ENCODE data around the gene GNAL.

- TF ChIP-seq CTCF (IDR thresholded peaks at IDR 0.05) (no peak), POLR2A (IDR thresholded peaks at IDR 0.05) (no peak), EP300 (IDR thresholded peaks at IDR 0.05) (no peak)
Measured at GRCh38 chr18:11791131-11791530, 102.1 kb downstream of the GNAL start.
